Astrocyte (in vitro differentiated cells and primary cell): Measurements from ENCODE around the gene TMEM232. TPM values are rescaled to one million over a fixed set of nuclear protein-coding genes. Genes with fewer than 3 reads are reported as not detected.

Experiments used
- DNase-seq: peaks from one replicate; pipeline ENCODE4 v3.0.0-alpha.2; 2010; ENCODE audit warnings: low read depth
- FAIRE-seq: peaks from 2 replicates; lab custom pipeline; 2011; peaks lifted over from hg19 to GRCh38; lab: Jason Lieb, UNC
- H2AFZ ChIP-seq: 2 replicates; pipeline ENCODE4 v1.6.0; 2012; ENCODE audit warnings: low read depth, low read length, inconsistent platforms
- H3K27ac ChIP-seq: 2 replicates; pipeline ENCODE4 v1.5.1; 2011; ENCODE audit warnings: low read depth, low read length, inconsistent platforms
- H3K27me3 ChIP-seq: 2 replicates; pipeline ENCODE4 v1.6.0; 2011; ENCODE audit warnings: low read length, inconsistent platforms; ENCODE audit not compliant: insufficient read depth
- H3K36me3 ChIP-seq: 2 replicates; pipeline ENCODE4 v1.5.1; 2011; ENCODE audit warnings: low read length, inconsistent platforms; ENCODE audit not compliant: insufficient read depth
- H3K4me1 ChIP-seq: 2 replicates; pipeline ENCODE4 v1.5.1; 2011; ENCODE audit warnings: low read length, inconsistent platforms; ENCODE audit not compliant: insufficient read depth
- H3K4me2 ChIP-seq: 2 replicates; pipeline ENCODE4 v1.6.0; 2012; ENCODE audit warnings: low read length, inconsistent platforms
- H3K4me3 ChIP-seq: 2 replicates; pipeline ENCODE4 v1.5.1; 2011; ENCODE audit warnings: low read depth, mild to moderate bottlenecking, low read length, inconsistent platforms; ENCODE audit not compliant: insufficient read depth
- H3K79me2 ChIP-seq: 2 replicates; pipeline ENCODE4 v1.6.0; 2012; ENCODE audit warnings: mild to moderate bottlenecking, low read length, inconsistent platforms; ENCODE audit not compliant: insufficient read depth
- H3K9ac ChIP-seq: 2 replicates; pipeline ENCODE4 v1.6.0; 2012; ENCODE audit warnings: mild to moderate bottlenecking, low read length, inconsistent platforms
- H3K9me3 ChIP-seq: 2 replicates; pipeline ENCODE4 v1.5.1; 2012; ENCODE audit warnings: low read depth, mild to moderate bottlenecking, low read length, inconsistent platforms; ENCODE audit not compliant: insufficient read depth
- H4K20me1 ChIP-seq: 2 replicates; pipeline ENCODE4 v1.6.0; 2012; ENCODE audit warnings: low read length, inconsistent platforms; ENCODE audit not compliant: insufficient read depth
- H3K27ac Mint-ChIP-seq: one replicate; pipeline ENCODE4 v1.8.0; 2021; ENCODE audit warnings: mild to moderate bottlenecking, mixed read lengths; ENCODE audit not compliant: unreplicated experiment
- H3K27me3 Mint-ChIP-seq: one replicate; pipeline ENCODE4 v1.8.0; 2021; ENCODE audit warnings: low read depth, mixed read lengths; ENCODE audit not compliant: unreplicated experiment
- H3K36me3 Mint-ChIP-seq: one replicate; pipeline ENCODE4 v1.8.0; 2021; ENCODE audit warnings: low read depth, mixed read lengths; ENCODE audit not compliant: unreplicated experiment
- H3K4me1 Mint-ChIP-seq: one replicate; pipeline ENCODE4 v1.8.0; 2021; ENCODE audit warnings: low read depth, mixed read lengths; ENCODE audit not compliant: unreplicated experiment
- H3K4me3 Mint-ChIP-seq: one replicate; pipeline ENCODE4 v1.8.0; 2021; ENCODE audit warnings: mild to moderate bottlenecking, moderate library complexity, mixed read lengths; ENCODE audit not compliant: unreplicated experiment
- H3K9me3 Mint-ChIP-seq: one replicate; pipeline ENCODE4 v1.8.0; 2021; ENCODE audit warnings: mild to moderate bottlenecking, mixed read lengths; ENCODE audit not compliant: unreplicated experiment
- EZH2 ChIP-seq: IDR thresholded peaks from 2 replicates; pipeline ENCODE4 v1.6.1; 2012; ENCODE audit warnings: mild to moderate bottlenecking, low read length, inconsistent platforms; ENCODE audit not compliant: insufficient read depth
- total RNA-seq: library from RNA; stranded (reverse); gene quantifications from 2 replicates; pipeline ENCODE4 v1.2.1, GENCODE V29; 2021
- TF ChIP-seq, protein P1 (sequence below): IDR thresholded peaks from 2 replicates; pipeline ENCODE4 v1.5.1; 2011; ENCODE audit warnings: low read depth, mild to moderate bottlenecking, inconsistent platforms, low read length, moderate library complexity; ENCODE audit not compliant: insufficient read depth

TMEM232 gene
- total RNA-seq, 1 donor from 2014 or later, result 1.4 TPM

DNA sequence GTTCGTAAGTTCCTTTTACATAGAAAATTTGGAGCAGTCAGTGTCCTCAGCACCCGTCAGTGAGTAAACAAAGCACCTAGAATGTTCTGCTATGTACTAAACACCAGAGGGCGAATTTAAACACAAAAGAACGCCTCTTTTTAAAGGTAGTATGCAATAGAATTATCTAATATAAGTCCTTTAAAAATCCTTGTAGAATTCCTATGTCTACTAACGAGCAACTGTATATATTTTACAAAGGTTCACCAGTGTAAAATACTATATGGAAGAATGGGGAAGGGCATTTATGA is 499 bp upstream of the TMEM232 start:
- H3K27ac ChIP-seq, result no peak overlapping the region

DNA sequence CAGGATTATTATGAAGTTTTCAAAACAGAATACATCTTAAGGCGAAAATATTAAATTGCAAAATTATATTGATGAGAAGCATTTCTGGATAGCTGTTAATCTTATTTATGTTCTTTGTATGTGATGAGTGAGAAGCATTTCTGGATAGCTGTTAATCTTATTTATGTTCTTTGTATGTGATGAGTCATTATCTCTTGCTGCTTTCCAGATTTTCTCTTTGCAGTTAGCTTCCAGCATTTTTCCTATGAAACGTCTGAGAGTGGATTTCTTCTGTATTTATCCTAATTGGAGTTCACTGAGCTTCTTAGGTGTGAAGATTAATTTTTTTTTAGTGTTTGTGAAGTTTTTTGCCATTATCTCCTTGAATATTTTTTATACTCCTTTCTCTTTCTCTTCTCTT is 8.2 kb downstream of the TMEM232 start:
- Mint-ChIP-seq H3K9me3 (peaks cover 2% of the 10 kb centered on the region), H3K4me1 (no peaks in the 10 kb centered on the region), H3K27me3 (no peaks in the 10 kb centered on the region), H3K27ac (no peak overlapping the region), H3K36me3 (no peaks in the 10 kb centered on the region), H3K4me3 (no peak overlapping the region)
- H4K20me1 ChIP-seq, result no peaks in the 10 kb centered on the region
- no peak for DNase-seq
- no peak overlapping the region for H2AFZ ChIP-seq
- H3K9me3 ChIP-seq, result no peaks in the 10 kb centered on the region
- H3K36me3 ChIP-seq, result no peaks in the 10 kb centered on the region
- no peaks in the 10 kb centered on the region for H3K79me2 ChIP-seq
- H3K4me3 ChIP-seq, result no peak overlapping the region
- no peak overlapping the region for H3K27ac ChIP-seq
- no peaks in the 10 kb centered on the region for H3K27me3 ChIP-seq
- H3K9ac ChIP-seq, result no peak overlapping the region
- H3K4me1 ChIP-seq, result no peaks in the 10 kb centered on the region
- no peak overlapping the region for H3K4me2 ChIP-seq
- TF ChIP-seq EZH2, result no peak
- TF ChIP-seq, protein P1, sequence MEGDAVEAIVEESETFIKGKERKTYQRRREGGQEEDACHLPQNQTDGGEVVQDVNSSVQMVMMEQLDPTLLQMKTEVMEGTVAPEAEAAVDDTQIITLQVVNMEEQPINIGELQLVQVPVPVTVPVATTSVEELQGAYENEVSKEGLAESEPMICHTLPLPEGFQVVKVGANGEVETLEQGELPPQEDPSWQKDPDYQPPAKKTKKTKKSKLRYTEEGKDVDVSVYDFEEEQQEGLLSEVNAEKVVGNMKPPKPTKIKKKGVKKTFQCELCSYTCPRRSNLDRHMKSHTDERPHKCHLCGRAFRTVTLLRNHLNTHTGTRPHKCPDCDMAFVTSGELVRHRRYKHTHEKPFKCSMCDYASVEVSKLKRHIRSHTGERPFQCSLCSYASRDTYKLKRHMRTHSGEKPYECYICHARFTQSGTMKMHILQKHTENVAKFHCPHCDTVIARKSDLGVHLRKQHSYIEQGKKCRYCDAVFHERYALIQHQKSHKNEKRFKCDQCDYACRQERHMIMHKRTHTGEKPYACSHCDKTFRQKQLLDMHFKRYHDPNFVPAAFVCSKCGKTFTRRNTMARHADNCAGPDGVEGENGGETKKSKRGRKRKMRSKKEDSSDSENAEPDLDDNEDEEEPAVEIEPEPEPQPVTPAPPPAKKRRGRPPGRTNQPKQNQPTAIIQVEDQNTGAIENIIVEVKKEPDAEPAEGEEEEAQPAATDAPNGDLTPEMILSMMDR, result no peak
- FAIRE-seq, result no peak

More for the DNA sequence above, 499 bp upstream of the TMEM232 start:
- no peaks in the 10 kb centered on the region for H4K20me1 ChIP-seq
- TF ChIP-seq, protein P1, result no peak
- TF ChIP-seq EZH2, result no peak
- no peaks in the 10 kb centered on the region for H3K4me1 ChIP-seq
- peak overlapping the region; percentile 85 for H3K4me2 ChIP-seq
- H2AFZ ChIP-seq, result peak overlapping the region; percentile 80
- H3K9ac ChIP-seq, result peak overlapping the region; percentile 39
- Mint-ChIP-seq H3K4me1 (no peaks in the 10 kb centered on the region), H3K27ac (no peak overlapping the region), H3K36me3 (no peaks in the 10 kb centered on the region), H3K4me3 (peak overlapping the region; percentile 85), H3K9me3 (peaks cover 2% of the 10 kb centered on the region), H3K27me3 (no peaks in the 10 kb centered on the region)
- H3K9me3 ChIP-seq, result no peaks in the 10 kb centered on the region
- H3K27me3 ChIP-seq, result no peaks in the 10 kb centered on the region
- no peaks in the 10 kb centered on the region for H3K36me3 ChIP-seq
- H3K4me3 ChIP-seq, result peak overlapping the region; percentile 55
- DNase-seq (no peak), FAIRE-seq (no peak)
- no peaks in the 10 kb centered on the region for H3K79me2 ChIP-seq

DNA sequence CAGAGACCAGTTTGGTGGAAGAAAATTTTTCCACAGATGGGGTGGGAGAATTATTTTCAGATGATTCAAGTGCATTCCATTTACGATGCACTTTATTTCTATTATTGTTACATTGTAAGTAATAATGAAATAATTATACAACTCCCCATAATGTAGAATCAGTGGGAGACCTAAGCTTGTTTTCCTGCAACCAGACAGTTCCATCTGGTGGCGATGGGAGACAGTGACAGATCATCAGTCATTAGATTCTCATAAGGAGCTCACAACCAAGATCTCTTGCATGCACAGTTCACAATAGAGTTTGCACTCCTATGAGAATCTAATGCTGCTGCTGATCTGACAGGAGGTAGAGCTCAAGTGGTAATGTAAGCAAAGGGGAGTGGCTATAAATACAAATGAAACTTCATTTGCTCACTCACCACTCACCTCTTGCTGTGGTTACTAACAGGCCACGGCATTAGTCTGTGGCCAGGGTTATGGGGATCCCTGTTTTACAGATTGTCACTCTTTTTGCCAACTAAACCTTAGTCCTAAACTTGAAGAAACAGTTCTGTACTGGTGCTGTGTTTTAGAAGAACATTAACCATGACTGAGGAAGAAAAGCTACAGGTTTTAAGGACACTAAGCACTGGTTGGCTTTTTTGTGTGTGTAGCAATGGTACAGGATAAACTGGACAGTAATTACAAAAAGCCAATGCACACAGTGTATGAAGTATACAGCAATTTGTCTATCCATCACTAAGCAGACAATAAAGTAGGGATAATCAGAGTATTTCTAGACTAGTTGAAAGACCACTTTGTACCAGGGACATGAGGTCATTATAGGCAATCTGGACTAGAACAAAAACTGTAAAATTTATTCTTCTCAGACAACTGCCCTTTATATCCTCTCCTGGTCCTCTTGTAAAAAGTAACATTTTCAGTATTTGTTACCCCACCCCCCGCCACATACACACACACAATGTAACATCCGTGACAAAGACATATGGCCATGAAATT is 9.9 kb downstream of the TMEM232 start:
- Histone ChIP-seq H3K36me3 (no peaks in the 10 kb centered on the region), H3K9ac (no peak overlapping the region), H3K4me2 (no peak overlapping the region), H3K27me3 (no peaks in the 10 kb centered on the region), H2AFZ (no peak overlapping the region), H4K20me1 (no peaks in the 10 kb centered on the region), H3K4me3 (no peak overlapping the region), H3K9me3 (no peaks in the 10 kb centered on the region), H3K79me2 (no peaks in the 10 kb centered on the region), H3K4me1 (no peaks in the 10 kb centered on the region), H3K27ac (no peak overlapping the region)
- Mint-ChIP-seq H3K4me1 (no peaks in the 10 kb centered on the region), H3K27ac (no peak overlapping the region), H3K36me3 (no peaks in the 10 kb centered on the region), H3K4me3 (no peak overlapping the region), H3K9me3 (peaks cover 2% of the 10 kb centered on the region), H3K27me3 (no peaks in the 10 kb centered on the region)
- no peak for DNase-seq
- no peak for TF ChIP-seq EZH2
- TF ChIP-seq, protein P1, result no peak
- FAIRE-seq, result no peak
